ENCODE measurements around the gene ZNF664.

DNA sequence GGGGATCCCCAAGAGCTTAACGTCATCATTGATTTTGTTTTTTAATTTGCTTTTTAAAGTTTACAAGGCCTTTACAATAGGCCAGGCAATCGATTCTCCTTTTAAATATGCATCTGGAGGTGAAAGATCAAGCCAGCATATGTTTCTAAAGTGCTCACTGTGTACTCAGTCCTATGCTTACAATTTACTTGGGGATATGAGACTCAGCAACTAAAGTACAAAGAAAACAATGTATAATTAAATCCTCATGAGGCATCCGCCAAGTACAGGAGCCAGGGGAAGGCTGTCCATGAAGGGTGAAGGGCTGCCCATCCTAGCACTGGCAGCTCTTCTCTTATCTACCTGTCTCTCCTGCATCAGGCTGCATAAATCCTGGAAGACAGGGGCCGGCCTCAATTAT lies 12.2 kb upstream of the ZNF664 start:
- TF ChIP-seq, protein P1, sequence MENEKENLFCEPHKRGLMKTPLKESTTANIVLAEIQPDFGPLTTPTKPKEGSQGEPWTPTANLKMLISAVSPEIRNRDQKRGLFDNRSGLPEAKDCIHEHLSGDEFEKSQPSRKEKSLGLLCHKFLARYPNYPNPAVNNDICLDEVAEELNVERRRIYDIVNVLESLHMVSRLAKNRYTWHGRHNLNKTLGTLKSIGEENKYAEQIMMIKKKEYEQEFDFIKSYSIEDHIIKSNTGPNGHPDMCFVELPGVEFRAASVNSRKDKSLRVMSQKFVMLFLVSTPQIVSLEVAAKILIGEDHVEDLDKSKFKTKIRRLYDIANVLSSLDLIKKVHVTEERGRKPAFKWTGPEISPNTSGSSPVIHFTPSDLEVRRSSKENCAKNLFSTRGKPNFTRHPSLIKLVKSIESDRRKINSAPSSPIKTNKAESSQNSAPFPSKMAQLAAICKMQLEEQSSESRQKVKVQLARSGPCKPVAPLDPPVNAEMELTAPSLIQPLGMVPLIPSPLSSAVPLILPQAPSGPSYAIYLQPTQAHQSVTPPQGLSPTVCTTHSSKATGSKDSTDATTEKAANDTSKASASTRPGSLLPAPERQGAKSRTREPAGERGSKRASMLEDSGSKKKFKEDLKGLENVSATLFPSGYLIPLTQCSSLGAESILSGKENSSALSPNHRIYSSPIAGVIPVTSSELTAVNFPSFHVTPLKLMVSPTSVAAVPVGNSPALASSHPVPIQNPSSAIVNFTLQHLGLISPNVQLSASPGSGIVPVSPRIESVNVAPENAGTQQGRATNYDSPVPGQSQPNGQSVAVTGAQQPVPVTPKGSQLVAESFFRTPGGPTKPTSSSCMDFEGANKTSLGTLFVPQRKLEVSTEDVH (IDR thresholded peaks at IDR 0.05; ENCODE audit: low read depth, partially characterized antibody), result no peak
- TF ChIP-seq, protein P2, sequence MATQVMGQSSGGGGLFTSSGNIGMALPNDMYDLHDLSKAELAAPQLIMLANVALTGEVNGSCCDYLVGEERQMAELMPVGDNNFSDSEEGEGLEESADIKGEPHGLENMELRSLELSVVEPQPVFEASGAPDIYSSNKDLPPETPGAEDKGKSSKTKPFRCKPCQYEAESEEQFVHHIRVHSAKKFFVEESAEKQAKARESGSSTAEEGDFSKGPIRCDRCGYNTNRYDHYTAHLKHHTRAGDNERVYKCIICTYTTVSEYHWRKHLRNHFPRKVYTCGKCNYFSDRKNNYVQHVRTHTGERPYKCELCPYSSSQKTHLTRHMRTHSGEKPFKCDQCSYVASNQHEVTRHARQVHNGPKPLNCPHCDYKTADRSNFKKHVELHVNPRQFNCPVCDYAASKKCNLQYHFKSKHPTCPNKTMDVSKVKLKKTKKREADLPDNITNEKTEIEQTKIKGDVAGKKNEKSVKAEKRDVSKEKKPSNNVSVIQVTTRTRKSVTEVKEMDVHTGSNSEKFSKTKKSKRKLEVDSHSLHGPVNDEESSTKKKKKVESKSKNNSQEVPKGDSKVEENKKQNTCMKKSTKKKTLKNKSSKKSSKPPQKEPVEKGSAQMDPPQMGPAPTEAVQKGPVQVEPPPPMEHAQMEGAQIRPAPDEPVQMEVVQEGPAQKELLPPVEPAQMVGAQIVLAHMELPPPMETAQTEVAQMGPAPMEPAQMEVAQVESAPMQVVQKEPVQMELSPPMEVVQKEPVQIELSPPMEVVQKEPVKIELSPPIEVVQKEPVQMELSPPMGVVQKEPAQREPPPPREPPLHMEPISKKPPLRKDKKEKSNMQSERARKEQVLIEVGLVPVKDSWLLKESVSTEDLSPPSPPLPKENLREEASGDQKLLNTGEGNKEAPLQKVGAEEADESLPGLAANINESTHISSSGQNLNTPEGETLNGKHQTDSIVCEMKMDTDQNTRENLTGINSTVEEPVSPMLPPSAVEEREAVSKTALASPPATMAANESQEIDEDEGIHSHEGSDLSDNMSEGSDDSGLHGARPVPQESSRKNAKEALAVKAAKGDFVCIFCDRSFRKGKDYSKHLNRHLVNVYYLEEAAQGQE (IDR thresholded peaks at IDR 0.05; ENCODE audit: low read depth, low read length), result no peak
- TF ChIP-seq CHD2 (IDR thresholded peaks at IDR 0.05; ENCODE audit: borderline replicate concordance, low read depth, low read length), result no peak
- TF ChIP-seq SMAD5 (IDR thresholded peaks at IDR 0.05; ENCODE audit: low read depth), result no peak
- no peak for TF ChIP-seq BRCA1 (IDR thresholded peaks at IDR 0.05; ENCODE audit: low read depth, low read length)
- TF ChIP-seq ETV6 (conservative IDR thresholded peaks at IDR 0.05 in 1 of 2, IDR thresholded peaks at IDR 0.05 in 1 of 2; ENCODE audit: borderline replicate concordance in 1 of 2, low read depth in 1 of 2), result no peak
- no peak for TF ChIP-seq EZH2 (IDR thresholded peaks at IDR 0.05; ENCODE audit: borderline replicate concordance, control insufficient read depth, low read depth, low read length)

Measured in GM12878 (cell line).